ENCODE measurements around the gene IL18RAP.

DNA sequence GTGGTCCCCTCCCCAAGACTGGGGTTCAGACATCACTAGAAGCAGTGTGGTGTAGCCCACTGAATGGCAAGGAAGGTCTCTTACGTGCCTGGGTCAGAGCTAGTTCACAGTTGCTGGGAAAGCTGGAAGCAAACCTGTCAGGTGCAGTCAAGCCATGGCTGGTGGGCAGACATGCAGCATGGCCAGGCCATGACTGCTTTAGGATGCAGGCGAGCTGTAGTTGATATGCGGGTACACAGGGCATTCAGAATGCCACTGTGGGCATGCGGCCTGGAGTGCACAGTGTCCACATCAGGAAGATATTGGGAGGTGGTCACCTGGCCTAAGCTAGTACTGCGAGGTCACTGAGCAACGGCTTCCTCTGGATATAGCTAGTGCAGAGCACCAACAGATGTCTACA is 38.2 kb downstream of the IL18RAP start:
- TF ChIP-seq, protein P1, sequence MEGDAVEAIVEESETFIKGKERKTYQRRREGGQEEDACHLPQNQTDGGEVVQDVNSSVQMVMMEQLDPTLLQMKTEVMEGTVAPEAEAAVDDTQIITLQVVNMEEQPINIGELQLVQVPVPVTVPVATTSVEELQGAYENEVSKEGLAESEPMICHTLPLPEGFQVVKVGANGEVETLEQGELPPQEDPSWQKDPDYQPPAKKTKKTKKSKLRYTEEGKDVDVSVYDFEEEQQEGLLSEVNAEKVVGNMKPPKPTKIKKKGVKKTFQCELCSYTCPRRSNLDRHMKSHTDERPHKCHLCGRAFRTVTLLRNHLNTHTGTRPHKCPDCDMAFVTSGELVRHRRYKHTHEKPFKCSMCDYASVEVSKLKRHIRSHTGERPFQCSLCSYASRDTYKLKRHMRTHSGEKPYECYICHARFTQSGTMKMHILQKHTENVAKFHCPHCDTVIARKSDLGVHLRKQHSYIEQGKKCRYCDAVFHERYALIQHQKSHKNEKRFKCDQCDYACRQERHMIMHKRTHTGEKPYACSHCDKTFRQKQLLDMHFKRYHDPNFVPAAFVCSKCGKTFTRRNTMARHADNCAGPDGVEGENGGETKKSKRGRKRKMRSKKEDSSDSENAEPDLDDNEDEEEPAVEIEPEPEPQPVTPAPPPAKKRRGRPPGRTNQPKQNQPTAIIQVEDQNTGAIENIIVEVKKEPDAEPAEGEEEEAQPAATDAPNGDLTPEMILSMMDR (conservative IDR thresholded peaks at IDR 0.05; ENCODE audit: low read depth in 2 of 2): no peak
- TF ChIP-seq, protein P2, sequence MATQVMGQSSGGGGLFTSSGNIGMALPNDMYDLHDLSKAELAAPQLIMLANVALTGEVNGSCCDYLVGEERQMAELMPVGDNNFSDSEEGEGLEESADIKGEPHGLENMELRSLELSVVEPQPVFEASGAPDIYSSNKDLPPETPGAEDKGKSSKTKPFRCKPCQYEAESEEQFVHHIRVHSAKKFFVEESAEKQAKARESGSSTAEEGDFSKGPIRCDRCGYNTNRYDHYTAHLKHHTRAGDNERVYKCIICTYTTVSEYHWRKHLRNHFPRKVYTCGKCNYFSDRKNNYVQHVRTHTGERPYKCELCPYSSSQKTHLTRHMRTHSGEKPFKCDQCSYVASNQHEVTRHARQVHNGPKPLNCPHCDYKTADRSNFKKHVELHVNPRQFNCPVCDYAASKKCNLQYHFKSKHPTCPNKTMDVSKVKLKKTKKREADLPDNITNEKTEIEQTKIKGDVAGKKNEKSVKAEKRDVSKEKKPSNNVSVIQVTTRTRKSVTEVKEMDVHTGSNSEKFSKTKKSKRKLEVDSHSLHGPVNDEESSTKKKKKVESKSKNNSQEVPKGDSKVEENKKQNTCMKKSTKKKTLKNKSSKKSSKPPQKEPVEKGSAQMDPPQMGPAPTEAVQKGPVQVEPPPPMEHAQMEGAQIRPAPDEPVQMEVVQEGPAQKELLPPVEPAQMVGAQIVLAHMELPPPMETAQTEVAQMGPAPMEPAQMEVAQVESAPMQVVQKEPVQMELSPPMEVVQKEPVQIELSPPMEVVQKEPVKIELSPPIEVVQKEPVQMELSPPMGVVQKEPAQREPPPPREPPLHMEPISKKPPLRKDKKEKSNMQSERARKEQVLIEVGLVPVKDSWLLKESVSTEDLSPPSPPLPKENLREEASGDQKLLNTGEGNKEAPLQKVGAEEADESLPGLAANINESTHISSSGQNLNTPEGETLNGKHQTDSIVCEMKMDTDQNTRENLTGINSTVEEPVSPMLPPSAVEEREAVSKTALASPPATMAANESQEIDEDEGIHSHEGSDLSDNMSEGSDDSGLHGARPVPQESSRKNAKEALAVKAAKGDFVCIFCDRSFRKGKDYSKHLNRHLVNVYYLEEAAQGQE (IDR thresholded peaks at IDR 0.05; ENCODE audit: unreplicated experiment): no peak
- no peak for TF ChIP-seq EZH2 (IDR thresholded peaks at IDR 0.05; ENCODE audit: low read depth, unreplicated experiment)
- TF ChIP-seq ZNF331 (CRISPR knock-in tag; IDR thresholded peaks at IDR 0.05; ENCODE audit: low read depth): no peak
- no peak for TF ChIP-seq POLR2AphosphoS5 (IDR thresholded peaks at IDR 0.05; ENCODE audit: low read depth)
- TF ChIP-seq CREB1 (CRISPR knock-in tag; IDR thresholded peaks at IDR 0.05; ENCODE audit: low read depth): no peak
- TF ChIP-seq NANOG (IDR thresholded peaks at IDR 0.05; ENCODE audit: borderline replicate concordance): no peak

Measured in GM23338 (cell line).